ENCODE results near the gene ARHGAP12.

Gene ARHGAP12

GRCh38 chr10:31760674-31761081 is 168.0 kb downstream of the ARHGAP12 start:
- DNase-seq, result no peak

GRCh38 chr10:31759799-31760626 is 168.6 kb downstream of the ARHGAP12 start:
- DNase-seq, result peak; percentile 98

- peak; percentile 84 for DNase-seq
These were observed 169.4 kb downstream of the ARHGAP12 start for GRCh38 chr10:31759124-31759798.

DNA sequence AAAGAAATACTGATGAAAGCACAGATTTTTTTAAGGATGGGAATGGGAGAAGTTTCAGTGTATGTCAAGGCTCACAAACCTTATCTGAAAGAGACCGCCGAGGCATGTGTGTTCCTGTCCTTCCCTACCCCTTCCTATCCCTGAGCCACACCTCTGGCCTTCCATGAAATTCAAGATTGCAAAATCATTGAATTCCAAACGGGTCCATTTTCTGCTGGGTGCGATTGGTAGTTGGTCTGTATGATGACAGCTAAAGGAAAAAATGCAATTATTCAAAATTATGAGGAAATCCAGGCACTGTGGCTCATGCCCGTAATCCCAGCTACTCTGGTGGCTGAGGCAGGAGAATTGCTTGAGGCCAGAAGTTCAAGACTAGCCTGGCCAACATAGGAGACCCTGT is 170.1 kb downstream of the ARHGAP12 start:
- DNase-seq, result no peak

DNA sequence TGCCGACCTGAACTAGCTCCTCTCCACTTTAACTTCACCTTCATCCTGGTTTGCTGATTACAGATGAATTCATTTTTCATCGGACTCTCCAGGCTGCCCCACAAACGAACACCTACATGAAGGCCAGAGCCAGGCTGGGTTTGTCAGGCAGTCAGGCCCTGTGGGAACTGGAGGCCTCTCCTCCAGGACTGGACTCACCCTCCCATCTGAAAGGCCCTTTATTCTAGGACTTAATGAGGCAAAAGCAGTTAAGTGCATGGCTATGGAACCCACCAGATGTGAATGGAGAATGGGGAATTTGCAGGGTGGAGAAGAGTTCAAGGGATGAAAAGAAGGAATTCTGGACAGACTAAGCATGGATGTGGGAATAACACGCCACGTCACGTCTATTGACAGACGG is 170.8 kb downstream of the ARHGAP12 start:
- peak; percentile 83 for DNase-seq

GRCh38 chr10:31757386-31757791 is 171.2 kb downstream of the ARHGAP12 start:
- no peak for DNase-seq

DNA sequence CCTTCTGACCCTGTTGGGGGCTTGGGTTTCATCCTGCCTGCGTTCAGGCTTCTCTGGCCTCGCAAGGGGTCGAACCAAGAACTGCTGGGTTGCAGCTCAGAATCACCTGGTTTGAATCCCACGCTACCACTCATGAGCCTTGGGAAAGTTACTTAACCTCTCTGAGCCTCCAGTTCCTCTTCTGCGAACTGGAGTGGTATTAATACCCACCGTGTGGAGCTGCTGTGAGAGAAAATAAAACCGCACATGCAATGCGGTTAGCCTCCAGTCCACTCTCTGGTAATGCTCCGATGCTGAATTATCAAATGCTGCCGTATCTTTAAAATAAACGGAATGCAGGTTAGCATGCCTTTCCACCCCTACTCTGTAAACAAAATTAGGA is 171.9 kb downstream of the ARHGAP12 start:
- DNase-seq, result no peak

- no peak for DNase-seq
These were observed 172.4 kb downstream of the ARHGAP12 start for GRCh38 chr10:31756101-31756728.

All from eye (tissue), 1 donor.